Jurkat, Clone E6-1 (cell line): ENCODE measurements around the gene LAMA1.

Experiments
- DNase-seq: peaks from one replicate; pipeline ENCODE4 v3.0.0-alpha.2; 2011; ENCODE audit warnings: low read depth, low spot score
- H3K4me3 ChIP-seq: 2 replicates; pipeline ENCODE4 v1.5.1; 2011; ENCODE audit warnings: mild to moderate bottlenecking, low read length, control low read depth, moderate library complexity

The LAMA1 gene

GRCh38 chr18:7112936-7113335 is 4.7 kb downstream of the LAMA1 start:
- no peak for DNase-seq

GRCh38 chr18:7111134-7111533 is 6.5 kb downstream of the LAMA1 start:
- no peak overlapping the region for H3K4me3 ChIP-seq
- no peak for DNase-seq

More at GRCh38 chr18:7112936-7113335, 4.7 kb downstream of the LAMA1 start:
- H3K4me3 ChIP-seq: no peak overlapping the region

GRCh38 chr18:7105943-7106342 is 11.7 kb downstream of the LAMA1 start:
- DNase-seq: no peak
- H3K4me3 ChIP-seq: no peak overlapping the region

DNA sequence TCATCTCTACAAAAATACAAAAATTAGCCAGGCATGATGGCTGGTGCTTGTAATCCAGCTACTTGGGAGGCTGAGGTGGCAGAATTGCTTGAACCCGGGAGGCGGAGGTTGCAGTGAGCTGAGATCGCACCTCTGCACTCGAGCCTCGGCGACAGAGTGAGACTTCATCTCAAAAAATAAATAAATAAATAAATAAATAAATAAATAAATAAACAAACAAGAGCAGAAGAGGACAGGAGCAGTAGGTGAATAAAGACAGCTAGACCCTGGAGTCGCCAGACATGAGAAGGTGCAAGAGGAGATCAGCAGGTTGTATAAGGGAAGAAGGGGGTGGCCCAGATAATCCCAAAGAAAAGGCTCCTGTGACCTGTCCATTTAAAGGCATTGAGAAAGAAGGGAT is 12.3 kb downstream of the LAMA1 start:
- H3K4me3 ChIP-seq: no peak overlapping the region
- DNase-seq: no peak

DNA sequence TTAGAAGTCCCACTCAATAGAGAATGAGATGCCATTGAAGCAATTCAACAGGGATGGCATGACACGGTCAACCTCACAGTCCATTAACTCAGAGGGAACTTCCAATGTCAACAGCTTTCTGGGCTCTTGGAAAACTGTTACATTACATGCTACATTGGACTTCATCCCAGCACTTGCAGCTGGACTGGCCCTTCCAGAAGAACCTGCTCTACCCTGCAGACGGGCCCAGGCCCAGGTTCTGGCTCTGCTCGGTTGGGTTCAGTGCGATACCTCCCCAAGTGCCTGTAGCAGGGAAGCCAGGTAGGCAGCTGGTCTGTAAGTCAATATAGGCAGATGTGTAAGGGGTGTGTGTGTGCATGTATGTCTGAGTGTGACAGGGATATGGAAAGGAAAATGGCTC is 12.9 kb downstream of the LAMA1 start:
- H3K4me3 ChIP-seq: no peak overlapping the region
- DNase-seq: no peak

DNA sequence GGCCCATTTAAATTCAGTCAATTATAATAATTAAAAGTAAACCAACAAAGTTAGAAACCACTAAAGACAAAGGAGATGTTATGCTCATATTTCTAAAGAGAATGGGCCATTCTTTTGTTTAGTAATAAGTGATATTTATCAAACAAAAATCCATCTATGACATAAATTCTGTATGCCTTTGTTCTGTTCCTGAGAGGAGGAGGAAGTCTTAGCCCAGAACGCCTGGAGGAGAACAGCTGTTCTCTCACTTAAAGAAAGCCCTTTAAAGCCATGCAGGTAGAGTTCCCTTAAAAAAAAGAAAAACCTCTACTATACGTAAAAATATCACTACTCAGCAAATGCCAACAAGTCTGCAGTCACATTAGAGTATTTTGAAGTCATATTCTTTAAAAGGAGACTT is 15.5 kb downstream of the LAMA1 start:
- no peak for DNase-seq

GRCh38 chr18:7096838-7097237 is 20.8 kb downstream of the LAMA1 start:
- no peak for DNase-seq
- H3K4me3 ChIP-seq: no peak overlapping the region

More for the DNA sequence above, 15.5 kb downstream of the LAMA1 start:
- H3K4me3 ChIP-seq: no peak overlapping the region

- no peak for DNase-seq
- H3K4me3 ChIP-seq: no peak overlapping the region
Measured at GRCh38 chr18:7094427-7094826, 23.2 kb downstream of the LAMA1 start.

DNA sequence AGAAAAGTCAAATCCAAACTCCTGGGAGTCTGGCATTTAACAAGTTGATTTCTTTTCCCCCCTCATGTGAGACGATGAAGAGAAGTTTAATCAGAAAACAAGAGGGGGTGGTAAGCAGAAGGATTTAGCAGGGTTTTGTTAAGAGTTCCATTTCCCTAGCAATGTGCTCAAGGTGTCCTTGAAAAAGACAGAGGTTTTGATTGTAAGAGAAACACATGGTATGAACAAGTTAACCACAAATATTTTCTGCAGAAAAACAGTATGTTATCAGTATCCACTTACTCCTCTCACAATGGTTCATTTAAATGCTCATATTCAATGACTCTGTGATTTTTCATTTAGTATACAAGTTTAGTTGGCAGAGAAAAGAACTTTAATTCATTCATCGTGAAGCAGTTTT is 26.8 kb downstream of the LAMA1 start:
- no peak overlapping the region for H3K4me3 ChIP-seq
- DNase-seq: no peak

DNA sequence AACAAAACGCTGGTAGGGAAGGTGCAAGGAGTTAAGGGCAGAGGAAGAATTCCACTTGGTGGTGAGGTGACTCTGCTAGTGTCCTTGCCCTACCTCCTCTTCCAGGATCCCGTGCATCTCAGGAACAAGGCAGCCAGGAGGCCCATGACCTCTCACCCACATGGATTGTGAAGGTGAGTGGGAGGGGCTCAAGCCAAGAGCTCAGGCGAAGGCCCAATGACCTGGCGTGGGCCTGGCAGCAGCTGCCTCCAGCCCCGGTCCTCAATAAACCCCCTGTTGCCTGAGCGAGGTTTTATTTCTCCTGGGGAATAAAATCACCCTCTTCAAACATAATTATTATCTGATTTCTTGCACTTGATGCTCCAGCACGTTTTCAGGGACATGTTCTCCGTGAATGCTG is 28.2 kb downstream of the LAMA1 start:
- DNase-seq: no peak
- H3K4me3 ChIP-seq: no peak overlapping the region

- no peak for DNase-seq
- no peak overlapping the region for H3K4me3 ChIP-seq
Measured at GRCh38 chr18:7084080-7085065, 33.2 kb downstream of the LAMA1 start.

DNA sequence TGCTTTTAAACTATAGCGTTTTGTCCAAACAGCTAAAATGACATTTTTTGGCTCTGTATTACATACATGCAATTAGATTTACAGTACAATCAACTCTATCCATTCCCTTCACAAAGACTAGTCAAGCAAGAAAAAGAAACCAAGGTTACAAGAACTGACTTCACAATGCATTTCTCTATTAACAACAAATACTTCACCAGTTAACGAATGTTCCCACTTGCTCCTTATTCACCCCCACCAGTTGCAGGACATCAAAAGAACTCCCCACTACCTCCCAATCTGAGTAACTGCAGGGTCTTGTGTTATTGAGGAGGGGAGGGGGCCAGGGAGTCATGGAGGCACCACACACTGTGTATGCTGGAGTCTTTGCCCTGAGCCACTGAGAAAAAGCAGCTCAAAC is 34.9 kb downstream of the LAMA1 start:
- no peak overlapping the region for H3K4me3 ChIP-seq
- DNase-seq: no peak

DNA sequence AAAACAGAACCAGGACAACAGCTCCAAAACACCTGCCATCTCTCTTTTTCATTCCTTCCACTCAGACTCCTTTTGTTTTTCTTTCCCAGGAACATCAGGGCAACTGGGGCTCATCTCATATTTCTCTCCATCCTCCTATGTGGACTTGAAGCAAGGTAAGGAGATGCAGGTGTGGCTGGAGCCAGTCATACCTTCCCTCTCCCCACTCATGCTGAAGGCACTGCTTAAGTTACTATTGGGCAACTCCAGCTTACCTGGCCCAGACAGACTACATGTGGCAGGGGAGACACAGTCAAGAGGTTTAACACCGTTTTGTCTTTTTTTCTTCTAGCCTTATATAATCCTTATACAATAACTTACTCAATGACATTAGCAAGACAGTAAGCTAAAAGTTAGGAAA is 38.4 kb downstream of the LAMA1 start:
- no peak overlapping the region for H3K4me3 ChIP-seq

GRCh38 chr18:7072593-7072992 is 45.0 kb downstream of the LAMA1 start:
- no peak for DNase-seq

More for the DNA sequence above, 38.4 kb downstream of the LAMA1 start:
- no peak for DNase-seq

GRCh38 chr18:7071600-7071999 is 46.0 kb downstream of the LAMA1 start:
- H3K4me3 ChIP-seq: no peak overlapping the region

More at GRCh38 chr18:7072593-7072992, 45.0 kb downstream of the LAMA1 start:
- no peak overlapping the region for H3K4me3 ChIP-seq

GRCh38 chr18:7070466-7070865 is 47.1 kb downstream of the LAMA1 start:
- DNase-seq: no peak
- H3K4me3 ChIP-seq: no peak overlapping the region

More at GRCh38 chr18:7071600-7071999, 46.0 kb downstream of the LAMA1 start:
- no peak for DNase-seq

DNA sequence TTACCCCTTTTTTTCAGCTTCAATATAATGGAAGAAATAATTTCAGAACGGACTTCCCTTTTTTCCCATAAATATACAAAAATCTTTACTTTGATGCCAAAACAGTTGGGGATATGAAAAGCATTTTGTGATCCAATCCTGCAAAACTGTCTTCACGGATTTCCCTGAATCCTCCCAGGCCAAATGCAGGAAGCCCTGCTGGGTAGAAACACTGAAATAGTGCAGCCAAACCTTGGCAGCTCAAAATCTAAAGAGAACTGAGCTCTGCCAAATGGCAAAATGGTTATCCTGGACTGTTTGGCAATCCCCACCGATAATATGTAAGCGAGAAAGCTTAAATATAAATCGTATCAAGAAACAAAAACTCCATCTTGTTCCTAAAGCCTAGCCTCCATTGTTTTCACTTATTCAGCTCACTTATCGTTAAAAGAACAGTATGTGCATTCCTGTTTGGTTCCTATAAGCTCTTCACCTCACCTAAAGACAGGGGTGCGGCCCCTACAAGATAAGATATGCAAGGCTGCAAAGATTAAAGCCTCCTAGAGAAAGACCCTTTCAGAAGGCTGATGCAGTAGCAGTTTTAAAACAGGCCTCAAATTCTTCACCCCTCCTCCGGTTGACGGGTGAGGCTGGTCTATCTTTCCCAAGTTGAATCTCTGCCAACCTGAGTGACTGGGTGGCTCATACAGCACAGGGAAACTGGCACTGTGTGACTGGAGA is 48.6 kb downstream of the LAMA1 start:
- no peak for DNase-seq
- no peak overlapping the region for H3K4me3 ChIP-seq

GRCh38 chr18:7066965-7067555 is 50.5 kb downstream of the LAMA1 start:
- H3K4me3 ChIP-seq: no peak overlapping the region
- DNase-seq: no peak

DNA sequence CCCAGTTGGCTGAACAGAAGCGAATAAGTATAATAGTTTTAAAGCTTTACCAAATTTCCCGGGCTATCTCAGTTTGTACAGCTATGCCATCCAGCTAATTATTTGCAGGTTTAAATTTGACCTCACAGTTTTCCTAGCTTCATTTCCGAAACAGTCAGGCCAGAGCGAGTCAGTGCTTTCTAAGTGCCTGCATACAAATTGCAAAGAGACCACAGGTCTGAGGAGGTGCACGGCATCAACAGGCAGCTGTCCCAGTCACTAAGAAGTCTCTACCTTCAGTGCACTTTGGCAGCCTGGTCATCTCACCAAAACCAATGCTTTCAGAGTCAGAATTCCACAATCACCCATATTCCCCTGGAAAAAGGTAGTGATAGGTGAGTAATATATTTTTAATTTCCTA is 51.9 kb downstream of the LAMA1 start:
- DNase-seq: no peak
- no peak overlapping the region for H3K4me3 ChIP-seq

DNA sequence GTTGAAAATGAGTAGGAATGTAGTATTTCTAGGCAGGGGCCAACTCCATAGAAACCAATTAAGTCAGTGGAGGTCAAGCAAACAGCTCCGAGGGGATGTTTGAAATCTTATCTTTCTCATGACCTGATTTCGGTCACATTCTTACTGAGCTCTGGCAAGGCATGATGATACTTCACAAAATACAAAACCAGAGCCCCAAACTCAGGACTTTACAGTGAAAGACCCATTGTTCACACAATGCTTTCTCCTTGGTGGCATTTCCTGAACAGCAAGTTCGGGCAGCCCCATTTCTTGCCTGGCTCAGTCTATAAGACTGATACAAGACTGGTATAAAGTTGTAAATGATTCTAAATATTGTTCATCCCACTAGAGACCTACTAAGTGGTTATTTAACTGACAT is 53.3 kb downstream of the LAMA1 start:
- H3K4me3 ChIP-seq: no peak overlapping the region
- no peak for DNase-seq
